CD14-positive monocyte (primary cell): ENCODE results near the gene ANKRD18A. TPM values are rescaled to one million over a fixed set of nuclear protein-coding genes. Genes with fewer than 3 reads are reported as not detected.
"Not testable (repeated sequence)": the region's sequence is repeated elsewhere in the genome, so short reads cannot be mapped to it uniquely, and the experiment has no call there.

Source experiments
- DNase-seq, 3 donors: peaks; one replicate each; pipeline ENCODE4 v3.0.0-alpha.2; 2011 to 2022
- H2AFZ ChIP-seq: 2 replicates; pipeline ENCODE4 v1.6.0; 2012; ENCODE audit warnings: mild to moderate bottlenecking, low read depth, low read length, inconsistent platforms; ENCODE audit not compliant: insufficient read depth, poor library complexity, severe bottlenecking
- H3K27ac ChIP-seq, 2 donors: 1 replicate in 1 of 2; 2 replicates in 1 of 2; pipeline ENCODE4 v1.5.1; 2012 to 2013; ENCODE audit warnings: low read length in 2 of 2, control low read depth in 1 of 2, inconsistent platforms in 1 of 2, low read depth in 1 of 2, mild to moderate bottlenecking in 1 of 2
- H3K27me3 ChIP-seq, 2 donors: one replicate each; pipeline versions ENCODE4 v1.6.0 to v1.6.1; 2011 to 2013; ENCODE audit warnings: low read length in 2 of 2; ENCODE audit not compliant: control insufficient read depth in 2 of 2, insufficient read depth in 2 of 2
- H3K36me3 ChIP-seq, 2 donors: replicated peaks in 1 of 2; 1 replicate in 1 of 2; 2 replicates in 1 of 2; pipeline versions ENCODE4 v1.5.1 to v1.6.1; 2012 to 2013; ENCODE audit warnings: low read length in 2 of 2, control low read depth in 1 of 2, inconsistent platforms in 1 of 2, mild to moderate bottlenecking in 1 of 2; ENCODE audit not compliant: insufficient read depth in 2 of 2, control insufficient read depth in 1 of 2
- H3K4me1 ChIP-seq, 2 donors: 1 replicate in 1 of 2; 2 replicates in 1 of 2; pipeline versions ENCODE4 v1.5.1 to v1.6.1; 2012 to 2013; ENCODE audit warnings: low read length in 2 of 2, control low read depth in 1 of 2, inconsistent platforms in 1 of 2, mild to moderate bottlenecking in 1 of 2, moderate library complexity in 1 of 2; ENCODE audit not compliant: insufficient read depth in 2 of 2, control insufficient read depth in 1 of 2
- H3K4me2 ChIP-seq: replicated peaks from 2 replicates; pipeline ENCODE3; 2012; ENCODE audit warnings: low read length, moderate library complexity, mild to moderate bottlenecking; ENCODE audit not compliant: poor library complexity, severe bottlenecking; ENCODE audit errors: extremely low read depth
- H3K4me3 ChIP-seq, 3 experiments: fragments of 200-600 bp in 1 of 3; sonication (generic) in 1 of 3; replicated peaks in 1 of 3; 1 replicate in 2 of 3; 2 replicates in 1 of 3; pipeline ENCODE4 v1.5.1; 2011 to 2013; ENCODE audit warnings: low read length in 3 of 3, mild to moderate bottlenecking in 3 of 3, control low read depth in 2 of 3, low read depth in 2 of 3, inconsistent platforms in 1 of 3, moderate library complexity in 1 of 3
- H3K79me2 ChIP-seq: 2 replicates; pipeline ENCODE4 v1.6.0; 2012; ENCODE audit warnings: mild to moderate bottlenecking, control low read depth, inconsistent platforms, low read length, moderate library complexity; ENCODE audit not compliant: insufficient read depth
- H3K9ac ChIP-seq: 2 replicates; pipeline ENCODE4 v1.6.0; 2017; ENCODE audit warnings: low read length, mild to moderate bottlenecking; ENCODE audit not compliant: insufficient read depth, poor library complexity, severe bottlenecking
- H3K9me3 ChIP-seq, 2 donors: replicated peaks in 1 of 2; 1 replicate in 1 of 2; 2 replicates in 1 of 2; pipeline versions ENCODE4 v1.5.1 to v1.6.1; 2012 to 2013; ENCODE audit warnings: low read length in 2 of 2, control low read depth in 1 of 2; ENCODE audit not compliant: control insufficient read depth in 1 of 2, insufficient read depth in 1 of 2
- H4K20me1 ChIP-seq: 2 replicates; pipeline ENCODE4 v1.6.0; 2012; ENCODE audit warnings: mild to moderate bottlenecking, low read length, control low read depth, moderate library complexity; ENCODE audit not compliant: insufficient read depth
- H3K27ac Mint-ChIP-seq, 7 donors: one replicate each; pipeline ENCODE4 v1.8.0; 2020; ENCODE audit warnings: mild to moderate bottlenecking in 7 of 7, mixed read lengths in 7 of 7, moderate library complexity in 6 of 7, inconsistent platforms in 2 of 7
- H3K27me3 Mint-ChIP-seq, 3 donors: one replicate each; pipeline ENCODE4 v1.8.0; 2021 to 2022; ENCODE audit warnings: low read depth in 3 of 3, mild to moderate bottlenecking in 3 of 3, mixed read lengths in 3 of 3, moderate library complexity in 3 of 3, inconsistent platforms in 1 of 3
- H3K36me3 Mint-ChIP-seq, 2 donors: one replicate each; pipeline ENCODE4 v1.8.0; 2020; ENCODE audit warnings: mixed read lengths in 2 of 2, inconsistent platforms in 1 of 2, mild to moderate bottlenecking in 1 of 2
- H3K4me1 Mint-ChIP-seq: one replicate; pipeline ENCODE4 v1.8.0; 2020; ENCODE audit warnings: mild to moderate bottlenecking, mixed read lengths
- H3K4me3 Mint-ChIP-seq, 2 donors: one replicate each; pipeline ENCODE4 v1.8.0; 2020; ENCODE audit warnings: mild to moderate bottlenecking in 2 of 2, mixed read lengths in 2 of 2, moderate library complexity in 1 of 2
- H3K9me3 Mint-ChIP-seq, 7 donors: one replicate each; pipeline ENCODE4 v1.8.0; 2020 to 2022; ENCODE audit warnings: mixed read lengths in 7 of 7, mild to moderate bottlenecking in 6 of 7, moderate library complexity in 6 of 7, inconsistent platforms in 2 of 7
- WGBS: methylation state at CpG from one replicate; pipeline ENCODE4 v1.1.5; 2013; ENCODE audit warnings: missing lambda C conversion rate; ENCODE audit not compliant: insufficient coverage; 5-methylcytosine and 5-hydroxymethylcytosine counted together
- intact Hi-C, 2 donors: fragments of 100-400 bp; cut with micrococcal nuclease; formaldehyde crosslinking; loops; one replicate each; pipeline versions ENCODE4 v1.15.0 to v1.15.1; 2023
- polyA plus RNA-seq, 3 donors: library from polyadenylated mRNA; depleted of rRNA in 1 of 3; unstranded in 2 of 3; stranded (reverse) in 1 of 3; fragments of 300-500 nt in 2 of 3; fragments of >200 nt in 1 of 3; fragmentation: Illumina TruSeq in 2 of 3; gene quantifications; 1 replicate in 2 of 3; 2 replicates in 1 of 3; pipeline ENCODE4 v1.2.3, GENCODE V29; 2012 to 2021

ANKRD18A gene
- polyA plus RNA-seq, 3 donors, result 0.10 TPM; not detected in 2

- intact Hi-C loops, H3K9ac ChIP-seq, H3K27me3 Mint-ChIP-seq, H4K20me1 ChIP-seq, H3K27ac Mint-ChIP-seq, DNase-seq, H3K27ac ChIP-seq, H3K4me1 Mint-ChIP-seq, H3K4me3 Mint-ChIP-seq, H3K9me3 ChIP-seq, H3K4me2 ChIP-seq, H3K9me3 Mint-ChIP-seq, H3K36me3 ChIP-seq, H3K27me3 ChIP-seq, H3K4me1 ChIP-seq, H3K4me3 ChIP-seq, H3K79me2 ChIP-seq, H2AFZ ChIP-seq: not testable (repeated sequence)
- WGBS, result no CpG with 5 or more reads among the region's 1 CpG
- H3K36me3 Mint-ChIP-seq, result peaks cover 10 to 11% of the 10 kb centered on the region in 2 donors
Observed at GRCh38 chr9:38576181-38576580, 44.2 kb downstream of the ANKRD18A start.

GRCh38 chr9:38566048-38566447 lies 54.3 kb downstream of the ANKRD18A start:
- H3K9me3 ChIP-seq, H3K9me3 Mint-ChIP-seq, H3K79me2 ChIP-seq, H3K9ac ChIP-seq, H3K27ac ChIP-seq, H3K27me3 ChIP-seq, H3K36me3 ChIP-seq, intact Hi-C loops, H3K27ac Mint-ChIP-seq, H3K4me3 ChIP-seq, H3K4me1 ChIP-seq, H3K4me1 Mint-ChIP-seq, DNase-seq, H3K27me3 Mint-ChIP-seq, H3K4me2 ChIP-seq, H2AFZ ChIP-seq, H3K4me3 Mint-ChIP-seq, H4K20me1 ChIP-seq: not testable (repeated sequence)
- no CpG with 5 or more reads among the region's 1 CpG for WGBS
- peaks cover 7 to 21% of the 10 kb centered on the region in 2 donors for H3K36me3 Mint-ChIP-seq

DNA sequence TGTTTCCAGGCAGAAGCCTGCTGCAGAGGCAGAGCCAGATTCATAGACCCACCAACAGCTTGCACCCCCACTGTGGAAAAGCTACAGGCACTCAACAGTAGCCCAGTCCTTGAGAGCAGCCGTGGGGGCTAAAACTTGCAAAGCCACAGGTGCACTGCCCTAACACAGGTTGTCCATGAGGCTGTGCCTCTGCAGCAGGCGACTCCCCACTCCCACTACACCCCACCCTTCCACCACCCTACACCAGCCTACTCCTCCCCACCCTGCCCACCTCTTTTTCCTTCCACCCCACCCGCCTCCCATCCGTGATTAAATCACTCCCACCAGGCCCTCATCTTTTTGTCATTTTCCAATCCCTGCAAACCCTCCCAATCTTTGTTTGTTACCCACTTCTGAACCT lies 55.2 kb downstream of the ANKRD18A start:
- H4K20me1 ChIP-seq, H3K27me3 Mint-ChIP-seq, H3K9me3 ChIP-seq, H3K4me2 ChIP-seq, H3K4me3 Mint-ChIP-seq, H3K9ac ChIP-seq, DNase-seq, H2AFZ ChIP-seq, H3K4me3 ChIP-seq, H3K4me1 Mint-ChIP-seq, H3K27ac Mint-ChIP-seq, H3K27me3 ChIP-seq, H3K4me1 ChIP-seq, H3K9me3 Mint-ChIP-seq, H3K36me3 ChIP-seq, H3K27ac ChIP-seq, intact Hi-C loops, H3K79me2 ChIP-seq: not testable (repeated sequence)
- WGBS, result no CpG with 5 or more reads among the region's 4 CpGs
- peaks cover 7 to 19% of the 10 kb centered on the region in 2 donors for H3K36me3 Mint-ChIP-seq

DNA sequence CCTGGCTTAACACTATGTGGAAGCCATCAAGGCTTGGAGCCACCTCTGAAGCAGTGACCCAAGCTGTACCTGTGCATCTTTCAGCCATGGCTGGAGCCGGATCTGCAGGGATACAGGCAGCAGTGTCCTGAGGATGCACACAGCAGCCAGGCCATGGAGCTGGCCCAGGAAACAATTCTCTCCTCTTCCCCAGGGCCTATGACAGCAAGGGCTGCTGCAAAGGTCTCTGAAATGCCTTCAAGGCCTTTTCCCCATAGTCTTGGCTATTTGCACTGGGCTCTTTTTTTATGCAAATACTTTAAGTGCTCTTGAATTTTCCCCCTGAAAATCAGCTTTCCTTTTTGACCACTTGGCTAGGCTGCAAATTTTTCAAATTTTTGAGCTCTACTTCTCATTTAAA lies 56.5 kb downstream of the ANKRD18A start:
- no CpG with 5 or more reads among the region's 1 CpG for WGBS
- H3K27ac Mint-ChIP-seq, intact Hi-C loops: not testable (repeated sequence)

More for the DNA sequence above, 56.5 kb downstream of the ANKRD18A start:
- H3K79me2 ChIP-seq, H2AFZ ChIP-seq, H3K36me3 ChIP-seq, H3K4me1 ChIP-seq, H4K20me1 ChIP-seq, H3K4me3 Mint-ChIP-seq, H3K4me2 ChIP-seq, H3K9me3 ChIP-seq, H3K27me3 Mint-ChIP-seq, H3K9ac ChIP-seq, H3K4me3 ChIP-seq, H3K27ac ChIP-seq, H3K36me3 Mint-ChIP-seq, DNase-seq, H3K9me3 Mint-ChIP-seq, H3K4me1 Mint-ChIP-seq, H3K27me3 ChIP-seq: not testable (repeated sequence)
